WTC11 (cell line): ENCODE measurements around the gene SDC4. TPM values are rescaled to one million over a fixed set of nuclear protein-coding genes. Genes with fewer than 3 reads are reported as not detected.

Source experiments
- ATAC-seq: fragments of 200-7000 bp; cut with Tn5 transposase; 2 replicates; pipeline ENCODE4 v1.10.0; 2021; ENCODE audit warnings: mild to moderate bottlenecking, moderate library complexity
- CTCF ChIA-PET: fragments of 300-600 bp; sonication (Branson Sonifier 250); formaldehyde crosslinking; loops from one replicate; lab custom pipeline; 2021; ENCODE audit warnings: antibody characterized with exemption; lab: Charles Lee
- POLR2A ChIA-PET: fragments of 350-600 bp; sonication (Branson Sonifier 250); formaldehyde crosslinking; loops from one replicate; lab custom pipeline; 2021; ENCODE audit warnings: antibody characterized with exemption; lab: Charles Lee
- DNase-seq: peaks from one replicate; pipeline ENCODE4 v3.0.0; 2021; ENCODE audit warnings: low spot score
- H3K27ac Mint-ChIP-seq: 2 replicates; pipeline ENCODE4 v1.8.0; 2021; ENCODE audit warnings: mixed read lengths
- H3K27me3 Mint-ChIP-seq: 2 replicates; pipeline ENCODE4 v1.8.0; 2021; ENCODE audit warnings: low read depth, mild to moderate bottlenecking, moderate library complexity, mixed read lengths
- H3K36me3 Mint-ChIP-seq: 2 replicates; pipeline ENCODE4 v1.8.0; 2021; ENCODE audit warnings: mixed read lengths
- H3K4me1 Mint-ChIP-seq: 2 replicates; pipeline ENCODE4 v1.8.0; 2022; ENCODE audit warnings: mixed read lengths
- H3K4me3 Mint-ChIP-seq: 2 replicates; pipeline ENCODE4 v1.8.0; 2021; ENCODE audit warnings: mild to moderate bottlenecking, moderate library complexity, mixed read lengths
- H3K9me3 Mint-ChIP-seq: 2 replicates; pipeline ENCODE4 v1.8.0; 2021; ENCODE audit warnings: mixed read lengths
- CTCF ChIP-seq: fragments of 200-600 bp; IDR thresholded peaks from 2 replicates; pipeline ENCODE4 v1.8.0; 2022; ENCODE audit warnings: antibody characterized with exemption
- ESRRA ChIP-seq: sonication (generic); formaldehyde crosslinking; IDR thresholded peaks from 2 replicates; pipeline ENCODE4 v1.8.1; 2022; ENCODE audit warnings: mild to moderate bottlenecking, missing genetic modification reagents, borderline replicate concordance
- FOXP1 ChIP-seq: sonication (generic); formaldehyde crosslinking; IDR thresholded peaks from 2 replicates; pipeline ENCODE4 v1.8.0; 2022; ENCODE audit warnings: missing genetic modification reagents, mild to moderate bottlenecking, moderate library complexity, borderline replicate concordance
- GABPB1 ChIP-seq: sonication (generic); formaldehyde crosslinking; IDR thresholded peaks from 2 replicates; pipeline ENCODE4 v1.8.1; 2023; ENCODE audit warnings: mild to moderate bottlenecking, missing genetic modification reagents
- GTF2I ChIP-seq: fragments of 250-450 bp; sonication (Bioruptor Pico); conservative IDR thresholded peaks from 2 replicates; pipeline ENCODE4 v1.4.0; 2021; ENCODE audit warnings: mild to moderate bottlenecking
- HMGA2 ChIP-seq: fragments of 250-450 bp; sonication (Bioruptor Pico); IDR thresholded peaks from 2 replicates; pipeline ENCODE4 v1.4.0; 2021; ENCODE audit warnings: mild to moderate bottlenecking, moderate library complexity
- NFATC4 ChIP-seq: fragments of 250-450 bp; sonication (Bioruptor Pico); IDR thresholded peaks from 2 replicates; pipeline ENCODE4 v1.9.0; 2021; ENCODE audit warnings: mild to moderate bottlenecking
- NFE2L1 ChIP-seq: sonication (generic); formaldehyde crosslinking; IDR thresholded peaks from 2 replicates; pipeline ENCODE4 v1.8.1; 2023; ENCODE audit warnings: missing genetic modification reagents
- OVOL2 ChIP-seq: fragments of 250-450 bp; sonication (Bioruptor Pico); IDR thresholded peaks from 2 replicates; pipeline ENCODE4 v1.9.0; 2021; ENCODE audit warnings: mild to moderate bottlenecking, borderline replicate concordance
- SMAD3 ChIP-seq: sonication (generic); formaldehyde crosslinking; IDR thresholded peaks from 2 replicates; pipeline ENCODE4 v1.8.0; 2022; ENCODE audit warnings: missing genetic modification reagents, mild to moderate bottlenecking, borderline replicate concordance
- SP1 ChIP-seq: sonication (generic); formaldehyde crosslinking; conservative IDR thresholded peaks from 2 replicates; pipeline ENCODE4 v1.8.1; 2022; ENCODE audit warnings: missing genetic modification reagents
- TCF7 ChIP-seq: sonication (generic); formaldehyde crosslinking; IDR thresholded peaks from 2 replicates; pipeline ENCODE4 v1.8.0; 2022; ENCODE audit warnings: mild to moderate bottlenecking, low read depth, missing genetic modification reagents, moderate library complexity
- TP53 ChIP-seq: sonication (generic); formaldehyde crosslinking; IDR thresholded peaks from 2 replicates; pipeline ENCODE4 v1.8.1; 2023; ENCODE audit warnings: mild to moderate bottlenecking, missing genetic modification reagents
- ZMAT4 ChIP-seq: fragments of 250-450 bp; sonication (Bioruptor Pico); IDR thresholded peaks from 2 replicates; pipeline ENCODE4 v1.9.0; 2021; ENCODE audit warnings: mild to moderate bottlenecking
- ZNF138 ChIP-seq: sonication (generic); formaldehyde crosslinking; conservative IDR thresholded peaks from 2 replicates; pipeline ENCODE4 v1.8.1; 2022; ENCODE audit warnings: mild to moderate bottlenecking, moderate library complexity, missing genetic modification reagents
- ZNF263 ChIP-seq: sonication (generic); formaldehyde crosslinking; IDR thresholded peaks from 2 replicates; pipeline ENCODE4 v1.8.1; 2022; ENCODE audit warnings: low read depth, mild to moderate bottlenecking, moderate library complexity, missing genetic modification reagents
- total RNA-seq: library from RNA; stranded (reverse); gene quantifications from 3 replicates; pipeline ENCODE4 v1.2.3, GENCODE V29; 2021
- TF ChIP-seq, protein P1 (sequence below): sonication (generic); formaldehyde crosslinking; IDR thresholded peaks from 2 replicates; pipeline ENCODE4 v1.8.0; 2023; ENCODE audit warnings: mild to moderate bottlenecking, missing genetic modification reagents
- TF ChIP-seq, protein P2 (sequence below): sonication (generic); formaldehyde crosslinking; IDR thresholded peaks from 2 replicates; pipeline ENCODE4 v1.8.1; 2022; ENCODE audit warnings: missing genetic modification reagents, borderline replicate concordance
- TF ChIP-seq, protein P3 (sequence below): sonication (generic); formaldehyde crosslinking; IDR thresholded peaks from 2 replicates; pipeline ENCODE4 v1.8.1; 2022; ENCODE audit warnings: low read depth, missing genetic modification reagents, borderline replicate concordance

The SDC4 gene
- total RNA-seq, 1 experiment from 2014 or later: 64.0 TPM

GRCh38 chr20:45390931-45391330 lies 42.7 kb upstream of the SDC4 start:
- Mint-ChIP-seq H3K27ac (no peak overlapping the region), H3K27me3 (no peaks in the 10 kb centered on the region; the same call in 1 of the 2 replicates), H3K4me1 (no peaks in the 10 kb centered on the region), H3K4me3 (no peak overlapping the region), H3K36me3 (no peaks in the 10 kb centered on the region), H3K9me3 (no peaks in the 10 kb centered on the region)
- DNase-seq: no peak
- no peak for ATAC-seq
- CTCF ChIA-PET: interaction anchor here (2.8 kb wide), 1 partner anchor 17 kb away, joined by 25 read pairs; no protein-coding TSS in a partner anchor
- no peak for TF ChIP-seq NFATC4 (CRISPR knock-in tag)
- no peak for TF ChIP-seq HMGA2
- no peak for TF ChIP-seq ZNF138 (CRISPR knock-in tag)
- TF ChIP-seq, all 79 proteins: peak for 0
- POLR2A ChIA-PET: no interaction called here

GRCh38 chr20:45387274-45387673 lies 39.0 kb upstream of the SDC4 start:
- no peaks in the 10 kb centered on the region for H3K4me1 Mint-ChIP-seq
- no peak for ATAC-seq
- ChIA-PET POLR2A (no interaction called here), CTCF (interaction anchor here (1.0 to 3.5 kb wide), 2 partner anchors 14 to 50 kb away, joined by 3 to 14 read pairs; no protein-coding TSS in a partner anchor)
- no peak overlapping the region for H3K4me3 Mint-ChIP-seq
- no peak for DNase-seq
- H3K27ac Mint-ChIP-seq: no peak overlapping the region
- no peaks in the 10 kb centered on the region for H3K9me3 Mint-ChIP-seq
- TF ChIP-seq ZNF263 (no peak), HMGA2 (no peak), TCF7 (CRISPR knock-in tag) (no peak), FOXP1 (CRISPR knock-in tag) (no peak), CTCF (no peak), ZNF138 (CRISPR knock-in tag) (no peak), SMAD3 (no peak), GTF2I (CRISPR knock-in tag) (no peak)
- TF ChIP-seq, protein P1, sequence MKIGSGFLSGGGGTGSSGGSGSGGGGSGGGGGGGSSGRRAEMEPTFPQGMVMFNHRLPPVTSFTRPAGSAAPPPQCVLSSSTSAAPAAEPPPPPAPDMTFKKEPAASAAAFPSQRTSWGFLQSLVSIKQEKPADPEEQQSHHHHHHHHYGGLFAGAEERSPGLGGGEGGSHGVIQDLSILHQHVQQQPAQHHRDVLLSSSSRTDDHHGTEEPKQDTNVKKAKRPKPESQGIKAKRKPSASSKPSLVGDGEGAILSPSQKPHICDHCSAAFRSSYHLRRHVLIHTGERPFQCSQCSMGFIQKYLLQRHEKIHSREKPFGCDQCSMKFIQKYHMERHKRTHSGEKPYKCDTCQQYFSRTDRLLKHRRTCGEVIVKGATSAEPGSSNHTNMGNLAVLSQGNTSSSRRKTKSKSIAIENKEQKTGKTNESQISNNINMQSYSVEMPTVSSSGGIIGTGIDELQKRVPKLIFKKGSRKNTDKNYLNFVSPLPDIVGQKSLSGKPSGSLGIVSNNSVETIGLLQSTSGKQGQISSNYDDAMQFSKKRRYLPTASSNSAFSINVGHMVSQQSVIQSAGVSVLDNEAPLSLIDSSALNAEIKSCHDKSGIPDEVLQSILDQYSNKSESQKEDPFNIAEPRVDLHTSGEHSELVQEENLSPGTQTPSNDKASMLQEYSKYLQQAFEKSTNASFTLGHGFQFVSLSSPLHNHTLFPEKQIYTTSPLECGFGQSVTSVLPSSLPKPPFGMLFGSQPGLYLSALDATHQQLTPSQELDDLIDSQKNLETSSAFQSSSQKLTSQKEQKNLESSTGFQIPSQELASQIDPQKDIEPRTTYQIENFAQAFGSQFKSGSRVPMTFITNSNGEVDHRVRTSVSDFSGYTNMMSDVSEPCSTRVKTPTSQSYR (CRISPR knock-in tag): no peak
- H3K27me3 Mint-ChIP-seq: no peaks in the 10 kb centered on the region; the same call in none of the 2 replicates
- H3K36me3 Mint-ChIP-seq: no peaks in the 10 kb centered on the region

GRCh38 chr20:45378191-45378590 lies 30.0 kb upstream of the SDC4 start, which contains the start of gene TP53TG5:
Gene TP53TG5 (minus strand): TSS chr20:45378325. CDS start chr20:45378236, 89 bp downstream.
- H3K36me3 Mint-ChIP-seq: no peaks in the 10 kb centered on the region
- TF ChIP-seq SMAD3 (no peak), SP1 (CRISPR knock-in tag) (no peak), TP53 (CRISPR knock-in tag) (no peak)
- TF ChIP-seq, all 79 proteins: peak for 0
- POLR2A ChIA-PET: no interaction called here
- no peak for ATAC-seq
- peaks cover 9% of the 10 kb centered on the region; the same call in 1 of the 2 replicates for H3K4me1 Mint-ChIP-seq
- H3K27ac Mint-ChIP-seq: no peak within 1 kb of the TSS
- no peak within 1 kb of the TSS for H3K4me3 Mint-ChIP-seq
- H3K27me3 Mint-ChIP-seq: peaks cover 3% of the 10 kb centered on the region; the same call in 1 of the 2 replicates
- no peaks in the 10 kb centered on the region for H3K9me3 Mint-ChIP-seq
- CTCF ChIA-PET: interaction anchor here (0.9 to 2.8 kb wide), 3 partner anchors 15 to 66 kb away, joined by 3 to 14 read pairs (median 4); no protein-coding TSS in a partner anchor
- DNase-seq: no peak

DNA sequence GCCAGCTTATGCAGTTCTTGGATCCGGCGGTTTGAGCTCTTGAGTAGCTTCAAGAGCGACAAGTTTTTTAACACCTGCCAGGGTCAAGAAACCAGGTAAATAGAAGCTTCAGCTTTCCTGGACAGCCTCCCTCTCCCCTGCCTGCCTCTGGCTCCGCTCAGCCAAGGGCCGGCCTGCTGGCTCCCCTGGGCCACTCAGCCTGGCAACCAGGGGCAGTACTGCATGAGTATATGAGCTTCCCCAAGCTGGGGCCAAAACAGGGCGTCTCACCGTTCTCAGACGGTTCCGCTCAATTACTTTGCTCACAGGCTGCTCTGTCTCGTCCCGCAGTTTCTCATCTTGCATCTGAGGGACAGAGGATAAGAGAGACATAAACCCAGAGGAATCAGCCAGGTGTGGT lies 29.0 kb upstream of the SDC4 start:
- CTCF ChIA-PET: interaction anchor here (1.2 to 2.4 kb wide), 5 partner anchors 14 to 77 kb away, joined by 4 to 19 read pairs (median 5); partner anchors contain the start of gene SYS1
- no peaks in the 10 kb centered on the region for H3K36me3 Mint-ChIP-seq
- H3K4me1 Mint-ChIP-seq: peaks cover 15% of the 10 kb centered on the region
- TF ChIP-seq, protein P2, sequence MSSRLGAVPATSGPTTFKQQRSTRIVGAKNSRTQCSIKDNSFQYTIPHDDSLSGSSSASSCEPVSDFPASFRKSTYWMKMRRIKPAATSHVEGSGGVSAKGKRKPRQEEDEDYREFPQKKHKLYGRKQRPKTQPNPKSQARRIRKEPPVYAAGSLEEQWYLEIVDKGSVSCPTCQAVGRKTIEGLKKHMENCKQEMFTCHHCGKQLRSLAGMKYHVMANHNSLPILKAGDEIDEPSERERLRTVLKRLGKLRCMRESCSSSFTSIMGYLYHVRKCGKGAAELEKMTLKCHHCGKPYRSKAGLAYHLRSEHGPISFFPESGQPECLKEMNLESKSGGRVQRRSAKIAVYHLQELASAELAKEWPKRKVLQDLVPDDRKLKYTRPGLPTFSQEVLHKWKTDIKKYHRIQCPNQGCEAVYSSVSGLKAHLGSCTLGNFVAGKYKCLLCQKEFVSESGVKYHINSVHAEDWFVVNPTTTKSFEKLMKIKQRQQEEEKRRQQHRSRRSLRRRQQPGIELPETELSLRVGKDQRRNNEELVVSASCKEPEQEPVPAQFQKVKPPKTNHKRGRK (CRISPR knock-in tag): no peak
- no peak for TF ChIP-seq OVOL2
- no peak for TF ChIP-seq GTF2I (CRISPR knock-in tag)
- no peak for TF ChIP-seq ESRRA (CRISPR knock-in tag)
- TF ChIP-seq HMGA2: no peak
- no peak for TF ChIP-seq NFE2L1
- no peak for TF ChIP-seq TCF7 (CRISPR knock-in tag)
- no peak for TF ChIP-seq GABPB1 (CRISPR knock-in tag)
- TF ChIP-seq, protein P3, sequence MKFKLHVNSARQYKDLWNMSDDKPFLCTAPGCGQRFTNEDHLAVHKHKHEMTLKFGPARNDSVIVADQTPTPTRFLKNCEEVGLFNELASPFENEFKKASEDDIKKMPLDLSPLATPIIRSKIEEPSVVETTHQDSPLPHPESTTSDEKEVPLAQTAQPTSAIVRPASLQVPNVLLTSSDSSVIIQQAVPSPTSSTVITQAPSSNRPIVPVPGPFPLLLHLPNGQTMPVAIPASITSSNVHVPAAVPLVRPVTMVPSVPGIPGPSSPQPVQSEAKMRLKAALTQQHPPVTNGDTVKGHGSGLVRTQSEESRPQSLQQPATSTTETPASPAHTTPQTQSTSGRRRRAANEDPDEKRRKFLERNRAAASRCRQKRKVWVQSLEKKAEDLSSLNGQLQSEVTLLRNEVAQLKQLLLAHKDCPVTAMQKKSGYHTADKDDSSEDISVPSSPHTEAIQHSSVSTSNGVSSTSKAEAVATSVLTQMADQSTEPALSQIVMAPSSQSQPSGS (CRISPR knock-in tag): no peak
- TF ChIP-seq ZMAT4 (CRISPR knock-in tag): no peak

More for the DNA sequence above, 29.0 kb upstream of the SDC4 start:
- DNase-seq: no peak
- no peak for ATAC-seq
- Mint-ChIP-seq H3K27me3 (peaks cover 6% of the 10 kb centered on the region), H3K27ac (no peak overlapping the region), H3K4me3 (no peak overlapping the region), H3K9me3 (no peaks in the 10 kb centered on the region)
- POLR2A ChIA-PET: interaction anchor here (1.4 kb wide), 1 partner anchor 29 kb away, joined by 5 read pairs; no protein-coding TSS in a partner anchor
